HFF-Myc (cell line): ENCODE measurements around the gene HEXIM2.

Experiments
- DNase-seq: peaks from one replicate; pipeline ENCODE4 v3.0.0-alpha.2; 2011; ENCODE audit warnings: low read depth; ENCODE audit errors: extremely low read depth
- H3K4me3 ChIP-seq: replicated peaks from 2 replicates; pipeline ENCODE4 v1.5.1; 2011; ENCODE audit warnings: low read depth, mild to moderate bottlenecking, control low read depth, low read length
- TF ChIP-seq, protein P1 (sequence below): IDR thresholded peaks from 2 replicates; pipeline ENCODE4 v1.5.1; 2012; ENCODE audit warnings: mild to moderate bottlenecking, low read depth, low read length, control low read depth; ENCODE audit errors: missing control alignments

Gene HEXIM2

GRCh38 chr17:45149037-45149668 lies 12.5 kb upstream of the HEXIM2 start:
- H3K4me3 ChIP-seq: peak overlapping the region; percentile 89
- TF ChIP-seq, protein P1, sequence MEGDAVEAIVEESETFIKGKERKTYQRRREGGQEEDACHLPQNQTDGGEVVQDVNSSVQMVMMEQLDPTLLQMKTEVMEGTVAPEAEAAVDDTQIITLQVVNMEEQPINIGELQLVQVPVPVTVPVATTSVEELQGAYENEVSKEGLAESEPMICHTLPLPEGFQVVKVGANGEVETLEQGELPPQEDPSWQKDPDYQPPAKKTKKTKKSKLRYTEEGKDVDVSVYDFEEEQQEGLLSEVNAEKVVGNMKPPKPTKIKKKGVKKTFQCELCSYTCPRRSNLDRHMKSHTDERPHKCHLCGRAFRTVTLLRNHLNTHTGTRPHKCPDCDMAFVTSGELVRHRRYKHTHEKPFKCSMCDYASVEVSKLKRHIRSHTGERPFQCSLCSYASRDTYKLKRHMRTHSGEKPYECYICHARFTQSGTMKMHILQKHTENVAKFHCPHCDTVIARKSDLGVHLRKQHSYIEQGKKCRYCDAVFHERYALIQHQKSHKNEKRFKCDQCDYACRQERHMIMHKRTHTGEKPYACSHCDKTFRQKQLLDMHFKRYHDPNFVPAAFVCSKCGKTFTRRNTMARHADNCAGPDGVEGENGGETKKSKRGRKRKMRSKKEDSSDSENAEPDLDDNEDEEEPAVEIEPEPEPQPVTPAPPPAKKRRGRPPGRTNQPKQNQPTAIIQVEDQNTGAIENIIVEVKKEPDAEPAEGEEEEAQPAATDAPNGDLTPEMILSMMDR: peak; percentile 88
- DNase-seq: no peak

DNA sequence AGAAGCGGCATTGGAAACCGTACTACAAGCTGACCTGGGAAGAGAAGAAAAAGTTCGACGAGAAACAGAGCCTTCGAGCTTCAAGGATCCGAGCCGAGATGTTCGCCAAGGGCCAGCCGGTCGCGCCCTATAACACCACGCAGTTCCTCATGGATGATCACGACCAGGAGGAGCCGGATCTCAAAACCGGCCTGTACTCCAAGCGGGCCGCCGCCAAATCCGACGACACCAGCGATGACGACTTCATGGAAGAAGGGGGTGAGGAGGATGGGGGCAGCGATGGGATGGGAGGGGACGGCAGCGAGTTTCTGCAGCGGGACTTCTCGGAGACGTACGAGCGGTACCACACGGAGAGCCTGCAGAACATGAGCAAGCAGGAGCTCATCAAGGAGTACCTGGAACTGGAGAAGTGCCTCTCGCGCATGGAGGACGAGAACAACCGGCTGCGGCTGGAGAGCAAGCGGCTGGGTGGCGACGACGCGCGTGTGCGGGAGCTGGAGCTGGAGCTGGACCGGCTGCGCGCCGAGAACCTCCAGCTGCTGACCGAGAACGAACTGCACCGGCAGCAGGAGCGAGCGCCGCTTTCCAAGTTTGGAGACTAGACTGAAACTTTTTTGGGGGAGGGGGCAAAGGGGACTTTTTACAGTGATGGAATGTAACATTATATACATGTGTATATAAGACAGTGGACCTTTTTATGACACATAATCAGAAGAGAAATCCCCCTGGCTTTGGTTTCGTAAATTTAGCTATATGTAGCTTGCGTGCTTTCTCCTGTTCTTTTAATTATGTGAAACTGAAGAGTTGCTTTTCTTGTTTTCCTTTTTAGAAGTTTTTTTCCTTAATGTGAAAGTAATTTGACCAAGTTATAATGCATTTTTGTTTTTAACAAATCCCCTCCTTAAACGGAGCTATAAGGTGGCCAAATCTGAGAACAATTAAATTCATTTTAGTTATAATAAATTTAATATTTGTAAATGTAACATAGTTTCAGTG lies 11.7 kb upstream of the HEXIM2 start:
- H3K4me3 ChIP-seq: peak overlapping the region; percentile 89
- no peak for DNase-seq
- TF ChIP-seq, protein P1: no peak

DNA sequence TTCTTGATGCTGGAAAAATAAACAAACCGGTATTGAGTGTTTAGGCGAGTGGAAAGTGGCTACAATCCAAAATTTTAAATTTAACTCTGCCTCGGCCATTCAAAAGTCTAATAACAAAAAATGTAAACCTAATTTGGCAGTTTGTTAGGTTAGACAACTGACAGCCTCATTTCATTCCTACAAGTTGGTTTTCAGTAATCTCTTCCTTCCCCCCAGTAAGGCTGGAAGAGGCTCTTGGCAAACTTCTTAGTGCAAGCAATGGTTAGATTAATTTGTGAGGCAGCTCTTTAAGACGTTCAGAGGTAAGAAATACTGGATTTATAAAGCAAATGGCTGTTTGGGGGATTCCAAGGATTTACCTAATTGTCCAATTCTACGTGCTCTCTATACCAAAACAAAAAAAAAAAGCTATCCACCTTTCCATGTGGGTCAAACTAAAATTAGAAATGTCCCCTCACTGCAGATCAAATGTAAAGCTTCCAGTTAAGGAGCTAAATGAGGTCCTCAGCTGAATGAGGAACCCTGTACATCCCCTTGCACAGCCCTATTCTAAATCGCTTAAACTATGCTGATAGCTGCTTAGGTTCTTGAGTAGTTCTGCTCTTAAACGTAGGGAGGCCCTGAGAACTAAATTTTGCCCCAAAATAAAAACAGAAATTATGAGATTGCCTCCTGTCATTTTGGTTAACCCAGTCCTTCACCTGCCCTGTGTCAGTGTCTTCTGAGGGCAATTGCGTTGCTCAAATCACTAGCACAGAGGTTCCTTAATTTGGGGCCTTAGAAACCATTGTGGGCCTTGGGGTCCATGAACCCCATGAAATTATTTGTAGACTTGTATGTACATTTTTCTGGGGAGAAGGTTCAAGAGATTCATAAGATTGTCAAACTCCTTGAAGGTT lies 10.5 kb upstream of the HEXIM2 start:
- peak overlapping the region; percentile 89 for H3K4me3 ChIP-seq
- DNase-seq: no peak
- TF ChIP-seq, protein P1: no peak

GRCh38 chr17:45155029-45155428 lies 6.6 kb upstream of the HEXIM2 start:
- no peak for DNase-seq
- H3K4me3 ChIP-seq: no peak overlapping the region
- TF ChIP-seq, protein P1: no peak

GRCh38 chr17:45155483-45155882 lies 6.2 kb upstream of the HEXIM2 start:
- no peak for DNase-seq
- no peak overlapping the region for H3K4me3 ChIP-seq
- TF ChIP-seq, protein P1: no peak

GRCh38 chr17:45156242-45156641 lies 5.4 kb upstream of the HEXIM2 start:
- DNase-seq: no peak
- no peak overlapping the region for H3K4me3 ChIP-seq
- TF ChIP-seq, protein P1: no peak
